RWPE2 (cell line): ENCODE measurements around the gene MEIOC.

Experiments
- ATAC-seq: fragments of 200-7000 bp; cut with Tn5 transposase; 3 replicates; pipeline ENCODE4 v1.9.1; 2021; ENCODE audit warnings: low read depth
- DNase-seq: peaks from one replicate; pipeline ENCODE4 v3.0.0-alpha.2; 2020; ENCODE audit warnings: low spot score
- H3K27ac ChIP-seq: fragments of 450-650 bp; 2 replicates; pipeline ENCODE4 v1.5.1; 2017; ENCODE audit warnings: mild to moderate bottlenecking; ENCODE audit not compliant: poor library complexity, severe bottlenecking
- H3K27me3 ChIP-seq: fragments of 250-450 bp; sonication (Bioruptor Pico); 2 replicates; pipeline ENCODE4 v1.5.1; 2021; ENCODE audit warnings: mild to moderate bottlenecking, moderate library complexity; ENCODE audit not compliant: insufficient read depth, poor library complexity, severe bottlenecking
- H3K36me3 ChIP-seq: fragments of 250-450 bp; sonication (Bioruptor Pico); 2 replicates; pipeline ENCODE4 v1.5.1; 2020; ENCODE audit warnings: low read depth, mild to moderate bottlenecking, moderate library complexity
- H3K4me1 ChIP-seq: fragments of 250-450 bp; sonication (Bioruptor Pico); 2 replicates; pipeline ENCODE4 v1.5.1; 2021; ENCODE audit warnings: mild to moderate bottlenecking, moderate library complexity; ENCODE audit not compliant: insufficient read depth, poor library complexity, severe bottlenecking
- H3K4me3 ChIP-seq: fragments of 250-450 bp; sonication (Bioruptor Pico); 2 replicates; pipeline ENCODE4 v1.5.1; 2021; ENCODE audit warnings: mild to moderate bottlenecking, moderate library complexity; ENCODE audit not compliant: severe bottlenecking
- H3K9me3 ChIP-seq: fragments of 250-450 bp; sonication (Bioruptor Pico); 2 replicates; pipeline ENCODE4 v1.5.1; 2021; ENCODE audit warnings: mild to moderate bottlenecking, moderate library complexity; ENCODE audit not compliant: severe bottlenecking
- TF ChIP-seq, protein P1 (sequence below): fragments of 450-650 bp; IDR thresholded peaks from one replicate; pipeline ENCODE4 v1.5.1; 2017; ENCODE audit warnings: mild to moderate bottlenecking, moderate library complexity; ENCODE audit not compliant: poor library complexity, severe bottlenecking

Gene MEIOC

DNA sequence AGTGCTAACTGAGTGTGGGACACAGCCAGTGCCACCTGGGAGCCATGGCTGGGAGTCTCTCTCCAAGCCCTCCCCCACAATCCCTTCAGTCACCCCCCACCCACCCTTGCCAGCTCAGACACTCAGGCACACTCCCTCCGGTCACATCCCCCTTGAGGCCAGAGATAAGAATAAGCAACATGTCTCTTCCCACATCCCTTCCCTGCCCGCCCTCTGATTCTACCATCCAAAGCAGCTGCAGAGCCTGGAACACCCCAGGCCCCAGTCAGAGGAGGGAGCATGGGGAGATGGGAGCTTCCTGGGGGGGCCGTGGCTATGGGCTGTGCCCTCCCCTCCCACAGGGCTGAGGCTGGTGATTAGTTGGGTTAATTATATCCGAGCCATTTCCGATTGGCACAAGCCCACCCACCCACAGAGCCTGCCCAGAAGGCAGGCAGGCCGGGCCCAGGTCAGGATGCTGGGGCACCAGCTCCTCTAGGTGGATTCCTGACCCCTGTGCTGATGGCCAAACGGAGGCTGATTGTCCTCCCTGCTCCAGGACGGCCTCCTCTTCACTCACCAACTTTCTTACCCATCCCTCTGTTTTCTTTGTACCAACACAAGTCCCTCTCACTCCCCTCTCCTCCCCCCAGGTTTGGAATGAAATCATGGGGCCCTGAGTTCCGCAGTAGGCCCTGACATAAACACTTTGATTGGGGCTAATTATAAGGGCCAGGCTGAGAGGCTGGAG is 28.6 kb upstream of the MEIOC start:
- TF ChIP-seq, protein P1, sequence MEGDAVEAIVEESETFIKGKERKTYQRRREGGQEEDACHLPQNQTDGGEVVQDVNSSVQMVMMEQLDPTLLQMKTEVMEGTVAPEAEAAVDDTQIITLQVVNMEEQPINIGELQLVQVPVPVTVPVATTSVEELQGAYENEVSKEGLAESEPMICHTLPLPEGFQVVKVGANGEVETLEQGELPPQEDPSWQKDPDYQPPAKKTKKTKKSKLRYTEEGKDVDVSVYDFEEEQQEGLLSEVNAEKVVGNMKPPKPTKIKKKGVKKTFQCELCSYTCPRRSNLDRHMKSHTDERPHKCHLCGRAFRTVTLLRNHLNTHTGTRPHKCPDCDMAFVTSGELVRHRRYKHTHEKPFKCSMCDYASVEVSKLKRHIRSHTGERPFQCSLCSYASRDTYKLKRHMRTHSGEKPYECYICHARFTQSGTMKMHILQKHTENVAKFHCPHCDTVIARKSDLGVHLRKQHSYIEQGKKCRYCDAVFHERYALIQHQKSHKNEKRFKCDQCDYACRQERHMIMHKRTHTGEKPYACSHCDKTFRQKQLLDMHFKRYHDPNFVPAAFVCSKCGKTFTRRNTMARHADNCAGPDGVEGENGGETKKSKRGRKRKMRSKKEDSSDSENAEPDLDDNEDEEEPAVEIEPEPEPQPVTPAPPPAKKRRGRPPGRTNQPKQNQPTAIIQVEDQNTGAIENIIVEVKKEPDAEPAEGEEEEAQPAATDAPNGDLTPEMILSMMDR, result no peak
- no peaks in the 10 kb centered on the region for H3K27me3 ChIP-seq
- no peak overlapping the region for H3K27ac ChIP-seq
- H3K4me1 ChIP-seq, result no peaks in the 10 kb centered on the region
- H3K4me3 ChIP-seq, result no peak overlapping the region
- no peak for ATAC-seq
- no peak for DNase-seq
- H3K9me3 ChIP-seq, result no peaks in the 10 kb centered on the region
- no peaks in the 10 kb centered on the region for H3K36me3 ChIP-seq

DNA sequence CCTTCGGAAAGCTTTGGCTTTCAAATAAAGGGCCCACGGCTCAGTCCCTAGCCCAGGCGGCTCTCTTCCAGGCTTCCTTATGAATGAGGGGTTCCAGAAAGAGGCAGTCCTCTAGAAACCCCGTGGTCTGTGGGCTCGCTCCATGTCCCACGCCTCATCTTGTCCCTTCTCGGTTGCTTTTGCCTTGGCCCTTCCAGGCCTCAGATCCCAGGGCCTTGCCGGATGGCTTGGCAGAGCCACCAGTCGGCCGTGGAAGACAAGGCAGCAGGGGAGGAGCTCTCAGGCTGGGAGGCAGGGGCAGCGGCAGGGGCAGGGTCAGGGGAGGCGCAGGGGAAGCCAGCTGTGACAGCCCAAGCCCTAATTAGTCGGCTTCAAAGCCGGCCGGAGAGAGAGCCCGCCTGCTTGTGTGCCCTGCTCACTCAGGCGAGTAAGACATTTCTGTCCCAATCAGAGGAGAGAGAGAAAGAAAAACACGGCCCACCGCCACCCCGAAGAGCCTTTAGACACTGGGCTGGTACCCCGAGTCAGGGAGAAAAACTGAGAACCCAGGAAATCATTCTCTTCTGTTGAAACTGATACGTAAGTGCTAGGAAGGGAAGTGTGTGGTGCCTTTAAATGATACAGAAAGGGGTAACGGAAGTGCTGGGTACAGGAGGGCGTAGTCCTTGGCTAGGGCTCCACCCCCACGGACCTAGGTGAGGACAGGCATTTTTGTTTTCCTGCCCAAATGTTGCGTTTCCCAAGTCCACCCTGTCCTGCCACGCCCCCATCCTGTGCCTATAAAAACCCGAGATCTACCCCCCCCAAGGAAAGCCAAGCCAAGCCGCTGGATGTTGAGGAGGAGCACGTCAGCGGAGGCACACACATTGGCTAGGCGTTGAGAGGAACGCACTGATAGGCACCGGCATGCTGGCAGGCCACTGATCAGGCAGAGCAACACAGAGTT is 27.8 kb upstream of the MEIOC start:
- Histone ChIP-seq H3K9me3 (no peaks in the 10 kb centered on the region), H3K36me3 (no peaks in the 10 kb centered on the region), H3K27me3 (no peaks in the 10 kb centered on the region), H3K4me1 (no peaks in the 10 kb centered on the region), H3K27ac (no peak overlapping the region), H3K4me3 (no peak overlapping the region)
- ATAC-seq (no peak), DNase-seq (no peak)
- TF ChIP-seq, protein P1, result no peak

DNA sequence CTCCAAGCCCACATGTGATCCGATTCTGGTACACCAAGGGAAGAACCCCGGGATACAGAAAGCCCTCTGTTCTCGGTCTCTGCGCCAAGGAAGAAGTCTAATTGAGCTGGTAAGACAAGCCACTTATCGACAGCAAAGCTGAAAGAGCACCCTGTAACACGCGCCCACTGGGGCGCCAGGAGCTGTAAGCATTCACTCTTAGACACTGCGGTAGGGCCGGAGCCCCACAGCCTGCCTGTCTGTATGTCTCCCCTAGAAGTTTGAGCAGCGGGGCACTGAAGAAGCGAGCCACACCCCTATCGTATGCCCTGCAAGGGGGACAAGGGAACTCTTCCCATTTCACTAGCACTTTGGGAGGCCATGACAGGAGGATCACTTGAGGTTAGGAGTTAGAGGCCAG is 27.0 kb upstream of the MEIOC start:
- no peak overlapping the region for H3K4me3 ChIP-seq
- H3K27ac ChIP-seq, result no peak overlapping the region
- no peak for DNase-seq
- H3K36me3 ChIP-seq, result no peaks in the 10 kb centered on the region
- H3K27me3 ChIP-seq, result no peaks in the 10 kb centered on the region
- no peak for ATAC-seq
- TF ChIP-seq, protein P1, result no peak
- H3K9me3 ChIP-seq, result no peaks in the 10 kb centered on the region
- H3K4me1 ChIP-seq, result no peaks in the 10 kb centered on the region

DNA sequence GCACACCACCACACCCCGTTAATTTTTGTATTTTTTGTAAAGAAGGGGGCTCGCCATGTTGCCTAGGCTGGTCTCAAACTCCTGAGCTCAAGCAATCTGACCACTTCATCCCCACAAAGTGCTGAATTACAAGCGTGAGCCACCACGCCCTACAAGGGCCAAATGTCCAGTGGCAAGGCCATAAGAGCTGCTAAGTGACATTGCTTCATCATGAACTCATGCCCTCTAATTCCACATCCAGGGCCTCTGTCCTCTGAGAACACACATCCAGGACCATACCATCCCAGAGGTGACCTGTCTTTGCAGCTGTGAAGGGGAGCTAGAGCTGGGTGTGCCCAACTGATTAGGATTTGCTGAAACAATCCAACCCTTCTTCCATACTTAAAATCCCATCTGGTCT is 25.6 kb upstream of the MEIOC start:
- Histone ChIP-seq H3K27me3 (no peaks in the 10 kb centered on the region), H3K4me1 (no peaks in the 10 kb centered on the region), H3K9me3 (no peaks in the 10 kb centered on the region), H3K4me3 (no peak overlapping the region), H3K27ac (no peak overlapping the region), H3K36me3 (no peaks in the 10 kb centered on the region)
- ATAC-seq (no peak), DNase-seq (no peak)
- TF ChIP-seq, protein P1, result no peak

DNA sequence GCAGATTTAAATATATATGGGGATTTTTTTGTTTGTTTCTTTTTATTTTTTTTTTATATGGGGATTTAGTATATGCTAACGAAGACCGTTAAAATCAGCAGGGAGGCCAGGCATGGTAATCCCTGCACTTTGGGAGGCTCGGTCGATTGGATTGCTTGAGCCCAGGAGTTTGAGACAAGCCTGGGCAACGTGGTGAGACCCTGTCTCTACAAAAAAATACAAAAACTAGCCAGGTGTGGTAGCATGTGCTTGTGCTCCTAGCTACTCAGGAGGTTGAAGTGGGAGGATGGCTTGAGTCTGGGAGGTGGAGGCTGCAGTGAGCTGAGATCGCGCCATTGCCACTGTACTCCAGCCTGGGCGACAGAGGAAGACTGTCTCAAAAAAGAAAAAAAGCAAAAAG is 22.3 kb upstream of the MEIOC start:
- Histone ChIP-seq H3K4me1 (no peaks in the 10 kb centered on the region), H3K36me3 (no peaks in the 10 kb centered on the region), H3K9me3 (no peaks in the 10 kb centered on the region), H3K27ac (no peak overlapping the region), H3K4me3 (no peak overlapping the region), H3K27me3 (no peaks in the 10 kb centered on the region)
- no peak for DNase-seq
- TF ChIP-seq, protein P1, result no peak
- ATAC-seq, result no peak
